Measurements from ENCODE around the gene FOXK2.

- TF ChIP-seq POLR2A (IDR thresholded peaks at IDR 0.05), result no peak
- TF ChIP-seq CTCF (IDR thresholded peaks at IDR 0.05), result no peak
- TF ChIP-seq POLR2AphosphoS5 (IDR thresholded peaks at IDR 0.05), result no peak
Observed at GRCh38 chr17:82590881-82591539, 71.5 kb downstream of the FOXK2 start.

All from upper lobe of left lung (tissue), 4 donors.